ENCODE data around the gene LHFPL3.

GRCh38 chr7:104366390-104366789 lies 38.0 kb downstream of the LHFPL3 start:
- TF ChIP-seq CTCF (IDR thresholded peaks at IDR 0.05), result no peak
- no peak for TF ChIP-seq EZH2phosphoT487 (IDR thresholded peaks at IDR 0.05)
- TF ChIP-seq EZH2 (IDR thresholded peaks at IDR 0.05), result no peak
